A673 (cell line): Measurements from ENCODE around the gene KIF17.

ENCODE experiments used
- EZH2 ChIP-seq: fragments of 200-600 bp; sonication (generic); IDR thresholded peaks from 2 replicates; pipeline ENCODE4 v1.6.1; 2017; ENCODE audit warnings: borderline replicate concordance, low read depth, mild to moderate bottlenecking, mixed read lengths, antibody characterized with exemption, low read length; ENCODE audit not compliant: poor library complexity, severe bottlenecking
- TF ChIP-seq, protein P1 (sequence below): fragments of 300-800, 200-600 bp; sonication (generic); conservative IDR thresholded peaks from 2 replicates; pipeline ENCODE4 v1.5.1; 2017; ENCODE audit warnings: low read depth, mild to moderate bottlenecking, antibody characterized with exemption, low read length, moderate library complexity, mixed read lengths

- TF ChIP-seq, protein P1, sequence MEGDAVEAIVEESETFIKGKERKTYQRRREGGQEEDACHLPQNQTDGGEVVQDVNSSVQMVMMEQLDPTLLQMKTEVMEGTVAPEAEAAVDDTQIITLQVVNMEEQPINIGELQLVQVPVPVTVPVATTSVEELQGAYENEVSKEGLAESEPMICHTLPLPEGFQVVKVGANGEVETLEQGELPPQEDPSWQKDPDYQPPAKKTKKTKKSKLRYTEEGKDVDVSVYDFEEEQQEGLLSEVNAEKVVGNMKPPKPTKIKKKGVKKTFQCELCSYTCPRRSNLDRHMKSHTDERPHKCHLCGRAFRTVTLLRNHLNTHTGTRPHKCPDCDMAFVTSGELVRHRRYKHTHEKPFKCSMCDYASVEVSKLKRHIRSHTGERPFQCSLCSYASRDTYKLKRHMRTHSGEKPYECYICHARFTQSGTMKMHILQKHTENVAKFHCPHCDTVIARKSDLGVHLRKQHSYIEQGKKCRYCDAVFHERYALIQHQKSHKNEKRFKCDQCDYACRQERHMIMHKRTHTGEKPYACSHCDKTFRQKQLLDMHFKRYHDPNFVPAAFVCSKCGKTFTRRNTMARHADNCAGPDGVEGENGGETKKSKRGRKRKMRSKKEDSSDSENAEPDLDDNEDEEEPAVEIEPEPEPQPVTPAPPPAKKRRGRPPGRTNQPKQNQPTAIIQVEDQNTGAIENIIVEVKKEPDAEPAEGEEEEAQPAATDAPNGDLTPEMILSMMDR = no peak
- TF ChIP-seq EZH2 = no peak
Measured at GRCh38 chr1:20709868-20710267, 7.9 kb downstream of the KIF17 start.
